ENCODE data around the gene PLA2G15. TPM values are rescaled to one million over a fixed set of nuclear protein-coding genes. Genes with fewer than 3 reads are reported as not detected.
A peak's percentile ranks its signal among the peaks of the same experiment; 100 is the strongest.

PLA2G15 gene
- total and polyA plus RNA-seq, 2 of the 13 experiments (the other 11 are each of a cell fraction or from before 2014, with no cell fraction given): 14.4 to 23.7 TPM

DNA sequence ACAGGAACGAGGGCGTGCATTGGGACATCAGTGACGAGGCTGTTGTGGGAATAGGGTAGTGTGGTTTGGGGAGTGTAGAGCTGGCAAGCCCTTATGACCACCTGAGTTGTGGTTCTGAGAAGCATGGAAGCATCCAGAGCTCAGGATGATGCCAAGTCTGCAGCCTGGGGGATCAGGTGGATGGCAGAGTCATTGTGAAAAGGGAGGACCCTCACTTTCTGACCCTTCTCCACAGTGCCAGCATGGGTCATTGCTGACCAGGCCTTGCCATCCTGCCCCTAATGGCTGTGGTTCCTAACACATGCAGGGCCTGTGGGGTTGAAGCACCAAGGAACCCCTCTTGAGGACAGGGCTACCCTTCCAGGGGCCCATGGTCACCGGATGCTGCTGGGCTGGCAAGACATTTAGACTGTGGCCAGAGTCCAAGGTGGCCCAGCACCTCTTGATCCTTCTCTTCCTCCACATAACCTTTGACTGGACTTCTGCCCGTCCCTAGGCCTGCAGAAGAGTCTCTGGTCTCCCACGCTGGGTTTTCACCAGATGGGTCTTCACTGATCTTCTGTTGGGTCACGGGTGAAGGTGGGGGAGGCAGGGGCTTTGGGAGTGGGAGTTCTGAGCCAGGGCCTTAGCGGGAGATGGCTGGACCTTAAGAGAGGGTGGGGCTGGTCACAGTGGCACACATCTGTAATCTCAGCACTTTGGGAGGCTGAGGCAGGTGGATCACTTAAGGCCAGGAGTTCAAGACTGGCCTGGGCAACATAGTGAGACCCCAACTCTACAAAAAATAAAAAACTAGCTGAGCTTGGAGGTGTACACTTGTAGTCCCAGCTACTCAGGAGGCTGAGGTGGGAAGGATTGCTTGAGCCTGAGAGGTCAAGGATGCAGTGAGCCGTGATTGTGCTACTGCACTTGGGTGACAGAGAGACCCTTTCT, 2.0 kb upstream of the PLA2G15 start (continued):
- TF ChIP-seq ZNF160 (CRISPR knock-in tag; IDR thresholded peaks at IDR 0.05) (no peak), ZBTB7A (CRISPR knock-in tag; IDR thresholded peaks at IDR 0.05) (0 out of 2 replicates have a peak, but pooled peaks have one; percentile 24), ZNF570 (CRISPR knock-in tag; IDR thresholded peaks at IDR 0.05; ENCODE audit: borderline replicate concordance) (no peak), ZIK1 (CRISPR knock-in tag; IDR thresholded peaks at IDR 0.05; ENCODE audit: borderline replicate concordance, low read depth) (no peak), EEA1 (CRISPR knock-in tag; IDR thresholded peaks at IDR 0.05; ENCODE audit: borderline replicate concordance) (no peak), ZNF10 (CRISPR knock-in tag; IDR thresholded peaks at IDR 0.05; ENCODE audit: borderline replicate concordance, low read depth) (no peak), ZFP41 (CRISPR knock-in tag; IDR thresholded peaks at IDR 0.05; ENCODE audit: borderline replicate concordance) (no peak), ZNF768 (CRISPR knock-in tag; IDR thresholded peaks at IDR 0.05) (peak; percentile 39; the same call in 1 of the 2 replicates), ZC3H13 (CRISPR knock-in tag; IDR thresholded peaks at IDR 0.05) (no peak), ONECUT2 (CRISPR knock-in tag; IDR thresholded peaks at IDR 0.05) (no peak), MBNL3 (CRISPR knock-in tag; conservative IDR thresholded peaks at IDR 0.05) (no peak), ZNF205 (CRISPR knock-in tag; IDR thresholded peaks at IDR 0.05) (no peak)
- TF ChIP-seq, protein P1, sequence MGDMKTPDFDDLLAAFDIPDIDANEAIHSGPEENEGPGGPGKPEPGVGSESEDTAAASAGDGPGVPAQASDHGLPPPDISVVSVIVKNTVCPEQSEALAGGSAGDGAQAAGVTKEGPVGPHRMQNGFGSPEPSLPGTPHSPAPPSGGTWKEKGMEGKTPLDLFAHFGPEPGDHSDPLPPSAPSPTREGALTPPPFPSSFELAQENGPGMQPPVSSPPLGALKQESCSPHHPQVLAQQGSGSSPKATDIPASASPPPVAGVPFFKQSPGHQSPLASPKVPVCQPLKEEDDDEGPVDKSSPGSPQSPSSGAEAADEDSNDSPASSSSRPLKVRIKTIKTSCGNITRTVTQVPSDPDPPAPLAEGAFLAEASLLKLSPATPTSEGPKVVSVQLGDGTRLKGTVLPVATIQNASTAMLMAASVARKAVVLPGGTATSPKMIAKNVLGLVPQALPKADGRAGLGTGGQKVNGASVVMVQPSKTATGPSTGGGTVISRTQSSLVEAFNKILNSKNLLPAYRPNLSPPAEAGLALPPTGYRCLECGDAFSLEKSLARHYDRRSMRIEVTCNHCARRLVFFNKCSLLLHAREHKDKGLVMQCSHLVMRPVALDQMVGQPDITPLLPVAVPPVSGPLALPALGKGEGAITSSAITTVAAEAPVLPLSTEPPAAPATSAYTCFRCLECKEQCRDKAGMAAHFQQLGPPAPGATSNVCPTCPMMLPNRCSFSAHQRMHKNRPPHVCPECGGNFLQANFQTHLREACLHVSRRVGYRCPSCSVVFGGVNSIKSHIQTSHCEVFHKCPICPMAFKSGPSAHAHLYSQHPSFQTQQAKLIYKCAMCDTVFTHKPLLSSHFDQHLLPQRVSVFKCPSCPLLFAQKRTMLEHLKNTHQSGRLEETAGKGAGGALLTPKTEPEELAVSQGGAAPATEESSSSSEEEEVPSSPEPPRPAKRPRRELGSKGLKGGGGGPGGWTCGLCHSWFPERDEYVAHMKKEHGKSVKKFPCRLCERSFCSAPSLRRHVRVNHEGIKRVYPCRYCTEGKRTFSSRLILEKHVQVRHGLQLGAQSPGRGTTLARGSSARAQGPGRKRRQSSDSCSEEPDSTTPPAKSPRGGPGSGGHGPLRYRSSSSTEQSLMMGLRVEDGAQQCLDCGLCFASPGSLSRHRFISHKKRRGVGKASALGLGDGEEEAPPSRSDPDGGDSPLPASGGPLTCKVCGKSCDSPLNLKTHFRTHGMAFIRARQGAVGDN (CRISPR knock-in tag; IDR thresholded peaks at IDR 0.05): peak; percentile 32; the same call in 1 of the 2 replicates
- TF ChIP-seq, protein P2, sequence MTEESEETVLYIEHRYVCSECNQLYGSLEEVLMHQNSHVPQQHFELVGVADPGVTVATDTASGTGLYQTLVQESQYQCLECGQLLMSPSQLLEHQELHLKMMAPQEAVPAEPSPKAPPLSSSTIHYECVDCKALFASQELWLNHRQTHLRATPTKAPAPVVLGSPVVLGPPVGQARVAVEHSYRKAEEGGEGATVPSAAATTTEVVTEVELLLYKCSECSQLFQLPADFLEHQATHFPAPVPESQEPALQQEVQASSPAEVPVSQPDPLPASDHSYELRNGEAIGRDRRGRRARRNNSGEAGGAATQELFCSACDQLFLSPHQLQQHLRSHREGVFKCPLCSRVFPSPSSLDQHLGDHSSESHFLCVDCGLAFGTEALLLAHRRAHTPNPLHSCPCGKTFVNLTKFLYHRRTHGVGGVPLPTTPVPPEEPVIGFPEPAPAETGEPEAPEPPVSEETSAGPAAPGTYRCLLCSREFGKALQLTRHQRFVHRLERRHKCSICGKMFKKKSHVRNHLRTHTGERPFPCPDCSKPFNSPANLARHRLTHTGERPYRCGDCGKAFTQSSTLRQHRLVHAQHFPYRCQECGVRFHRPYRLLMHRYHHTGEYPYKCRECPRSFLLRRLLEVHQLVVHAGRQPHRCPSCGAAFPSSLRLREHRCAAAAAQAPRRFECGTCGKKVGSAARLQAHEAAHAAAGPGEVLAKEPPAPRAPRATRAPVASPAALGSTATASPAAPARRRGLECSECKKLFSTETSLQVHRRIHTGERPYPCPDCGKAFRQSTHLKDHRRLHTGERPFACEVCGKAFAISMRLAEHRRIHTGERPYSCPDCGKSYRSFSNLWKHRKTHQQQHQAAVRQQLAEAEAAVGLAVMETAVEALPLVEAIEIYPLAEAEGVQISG (CRISPR knock-in tag; IDR thresholded peaks at IDR 0.05): no peak
- TF ChIP-seq, protein P3, sequence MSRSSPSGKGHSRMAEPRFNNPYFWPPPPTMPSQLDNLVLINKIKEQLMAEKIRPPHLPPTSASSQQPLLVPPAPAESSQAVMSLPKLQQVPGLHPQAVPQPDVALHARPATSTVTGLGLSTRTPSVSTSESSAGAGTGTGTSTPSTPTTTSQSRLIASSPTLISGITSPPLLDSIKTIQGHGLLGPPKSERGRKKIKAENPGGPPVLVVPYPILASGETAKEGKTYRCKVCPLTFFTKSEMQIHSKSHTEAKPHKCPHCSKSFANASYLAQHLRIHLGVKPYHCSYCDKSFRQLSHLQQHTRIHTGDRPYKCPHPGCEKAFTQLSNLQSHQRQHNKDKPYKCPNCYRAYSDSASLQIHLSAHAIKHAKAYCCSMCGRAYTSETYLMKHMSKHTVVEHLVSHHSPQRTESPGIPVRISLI (CRISPR knock-in tag; IDR thresholded peaks at IDR 0.05; ENCODE audit: borderline replicate concordance): no peak
- TF ChIP-seq, protein P4, sequence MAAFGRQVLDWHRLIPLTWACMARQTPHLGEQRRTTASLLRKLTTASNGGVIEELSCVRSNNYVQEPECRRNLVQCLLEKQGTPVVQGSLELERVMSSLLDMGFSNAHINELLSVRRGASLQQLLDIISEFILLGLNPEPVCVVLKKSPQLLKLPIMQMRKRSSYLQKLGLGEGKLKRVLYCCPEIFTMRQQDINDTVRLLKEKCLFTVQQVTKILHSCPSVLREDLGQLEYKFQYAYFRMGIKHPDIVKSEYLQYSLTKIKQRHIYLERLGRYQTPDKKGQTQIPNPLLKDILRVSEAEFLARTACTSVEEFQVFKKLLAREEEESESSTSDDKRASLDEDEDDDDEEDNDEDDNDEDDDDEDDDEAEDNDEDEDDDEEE (CRISPR knock-in tag; IDR thresholded peaks at IDR 0.05): no peak
- TF ChIP-seq, protein P5, sequence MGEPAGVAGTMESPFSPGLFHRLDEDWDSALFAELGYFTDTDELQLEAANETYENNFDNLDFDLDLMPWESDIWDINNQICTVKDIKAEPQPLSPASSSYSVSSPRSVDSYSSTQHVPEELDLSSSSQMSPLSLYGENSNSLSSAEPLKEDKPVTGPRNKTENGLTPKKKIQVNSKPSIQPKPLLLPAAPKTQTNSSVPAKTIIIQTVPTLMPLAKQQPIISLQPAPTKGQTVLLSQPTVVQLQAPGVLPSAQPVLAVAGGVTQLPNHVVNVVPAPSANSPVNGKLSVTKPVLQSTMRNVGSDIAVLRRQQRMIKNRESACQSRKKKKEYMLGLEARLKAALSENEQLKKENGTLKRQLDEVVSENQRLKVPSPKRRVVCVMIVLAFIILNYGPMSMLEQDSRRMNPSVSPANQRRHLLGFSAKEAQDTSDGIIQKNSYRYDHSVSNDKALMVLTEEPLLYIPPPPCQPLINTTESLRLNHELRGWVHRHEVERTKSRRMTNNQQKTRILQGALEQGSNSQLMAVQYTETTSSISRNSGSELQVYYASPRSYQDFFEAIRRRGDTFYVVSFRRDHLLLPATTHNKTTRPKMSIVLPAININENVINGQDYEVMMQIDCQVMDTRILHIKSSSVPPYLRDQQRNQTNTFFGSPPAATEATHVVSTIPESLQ (CRISPR knock-in tag; conservative IDR thresholded peaks at IDR 0.05): no peak

Measured in HepG2 (cell line).